Umbilical cord (tissue), 2 donors: ENCODE data around the gene ALK. TPM values are rescaled to one million over a fixed set of nuclear protein-coding genes. Genes with fewer than 3 reads are reported as not detected.
"Not testable (repeated sequence)": the region's sequence is repeated elsewhere in the genome, so short reads cannot be mapped to it uniquely, and the experiment has no call there.

Experiments used
- DNase-seq: peaks from one replicate; pipeline ENCODE4 v3.0.0-alpha.2; 2015; ENCODE audit warnings: low spot score
- total RNA-seq: library from RNA; depleted of rRNA; stranded (reverse); fragments of >200 nt; gene quantifications from one replicate; pipeline ENCODE4 v1.2.3, GENCODE V29; 2014; ENCODE audit warnings: low replicate concordance; ENCODE audit not compliant: insufficient read depth

Gene ALK
- total RNA-seq, 1 donor from 2014 or later: 1.2 TPM

GRCh38 chr2:29250977-29251376 lies 670.4 kb downstream of the ALK start:
- DNase-seq: no peak

GRCh38 chr2:29249666-29250253 lies 671.6 kb downstream of the ALK start:
- no peak for DNase-seq

GRCh38 chr2:29247336-29247914 lies 674.0 kb downstream of the ALK start:
- no peak for DNase-seq

- no peak for DNase-seq
Observed at GRCh38 chr2:29246383-29247300, 674.7 kb downstream of the ALK start.

- no peak for DNase-seq
Observed at GRCh38 chr2:29245742-29246382, 675.5 kb downstream of the ALK start.

GRCh38 chr2:29245035-29245741 lies 676.2 kb downstream of the ALK start:
- DNase-seq: not testable (repeated sequence)

- no peak for DNase-seq
Observed at GRCh38 chr2:29242621-29243375, 678.6 kb downstream of the ALK start.

- DNase-seq: no peak
Observed at GRCh38 chr2:29241955-29242565, 679.3 kb downstream of the ALK start.

- no peak for DNase-seq
Observed at GRCh38 chr2:29241341-29241740, 680.0 kb downstream of the ALK start.

GRCh38 chr2:29240601-29241000 lies 680.8 kb downstream of the ALK start:
- no peak for DNase-seq

- no peak for DNase-seq
Observed at GRCh38 chr2:29239209-29239960, 682.0 kb downstream of the ALK start.

GRCh38 chr2:29238497-29238896 lies 682.9 kb downstream of the ALK start:
- DNase-seq: no peak

GRCh38 chr2:29236074-29236473 lies 685.3 kb downstream of the ALK start:
- DNase-seq: no peak

GRCh38 chr2:29235411-29235810 lies 686.0 kb downstream of the ALK start:
- no peak for DNase-seq

GRCh38 chr2:29233428-29233827 lies 688.0 kb downstream of the ALK start:
- DNase-seq: peak; percentile 66

- DNase-seq: no peak
Observed at GRCh38 chr2:29232041-29232440, 689.3 kb downstream of the ALK start.

- DNase-seq: no peak
Observed at GRCh38 chr2:29229640-29230039, 691.7 kb downstream of the ALK start.

- no peak for DNase-seq
Observed at GRCh38 chr2:29228947-29229346, 692.4 kb downstream of the ALK start.

- DNase-seq: peak; percentile 22
Observed at GRCh38 chr2:29227935-29228675, 693.3 kb downstream of the ALK start.
